MCF 10A (cell line): Measurements from ENCODE around the gene CAMTA1. TPM values are rescaled to one million over a fixed set of nuclear protein-coding genes. Genes with fewer than 3 reads are reported as not detected.

Source experiments
- BruUV-seq: library from RNA; stranded (reverse); fragments of 400-500 nt; replicated peaks from 2 replicates; lab custom pipeline; 2021; lab: Mats Ljungman, UMichigan
- CTCF ChIA-PET: fragments of 300-600 bp; sonication (Branson Sonifier 250); formaldehyde crosslinking; extraction: SDS; loops from one replicate; lab custom pipeline; 2021; ENCODE audit warnings: antibody characterized with exemption, inconsistent platforms; lab: Yijun Ruan, JAX
- POLR2A ChIA-PET: fragments of 300-600, 350-650 bp; sonication (Branson Sonifier 250); formaldehyde crosslinking; extraction: SDS; loops from one replicate; lab custom pipeline; 2020; ENCODE audit warnings: antibody characterized with exemption, inconsistent platforms; lab: Yijun Ruan, JAX
- DNase-seq: peaks from one replicate; pipeline ENCODE4 v3.0.0-alpha.2; 2018; ENCODE audit not compliant: unreplicated experiment
- H3K27ac Mint-ChIP-seq: one replicate; pipeline ENCODE4 v1.8.0; 2022; ENCODE audit warnings: mild to moderate bottlenecking, low read depth, mixed read lengths; ENCODE audit not compliant: unreplicated experiment
- H3K27me3 Mint-ChIP-seq: one replicate; pipeline ENCODE4 v1.8.0; 2022; ENCODE audit warnings: mixed read lengths; ENCODE audit not compliant: insufficient read depth, unreplicated experiment
- H3K36me3 Mint-ChIP-seq: one replicate; pipeline ENCODE4 v1.8.0; 2022; ENCODE audit warnings: mild to moderate bottlenecking, moderate library complexity, mixed read lengths; ENCODE audit not compliant: insufficient read depth, unreplicated experiment
- H3K4me1 Mint-ChIP-seq: one replicate; pipeline ENCODE4 v1.8.0; 2022; ENCODE audit warnings: mixed read lengths; ENCODE audit not compliant: insufficient read depth, unreplicated experiment
- H3K4me3 Mint-ChIP-seq: one replicate; pipeline ENCODE4 v1.8.0; 2022; ENCODE audit warnings: mild to moderate bottlenecking, moderate library complexity, mixed read lengths; ENCODE audit not compliant: unreplicated experiment
- H3K9me3 Mint-ChIP-seq: one replicate; pipeline ENCODE4 v1.8.0; 2022; ENCODE audit warnings: mixed read lengths; ENCODE audit not compliant: unreplicated experiment
- CTCF ChIP-seq: fragments of 200-600 bp; IDR thresholded peaks from one replicate; pipeline ENCODE4 v1.8.0; 2022; ENCODE audit warnings: antibody characterized with exemption, mild to moderate bottlenecking; ENCODE audit not compliant: unreplicated experiment
- intact Hi-C: fragments of 100-400 bp; cut with micrococcal nuclease; formaldehyde crosslinking; loops from 2 replicates; pipeline ENCODE4 v1.14.1; 2022
- total RNA-seq: library from RNA; stranded (reverse); gene quantifications from 2 replicates; pipeline ENCODE4 v1.2.3, GENCODE V29; 2022

Gene CAMTA1
- total RNA-seq, 1 experiment from 2014 or later, result 74.1 TPM

DNA sequence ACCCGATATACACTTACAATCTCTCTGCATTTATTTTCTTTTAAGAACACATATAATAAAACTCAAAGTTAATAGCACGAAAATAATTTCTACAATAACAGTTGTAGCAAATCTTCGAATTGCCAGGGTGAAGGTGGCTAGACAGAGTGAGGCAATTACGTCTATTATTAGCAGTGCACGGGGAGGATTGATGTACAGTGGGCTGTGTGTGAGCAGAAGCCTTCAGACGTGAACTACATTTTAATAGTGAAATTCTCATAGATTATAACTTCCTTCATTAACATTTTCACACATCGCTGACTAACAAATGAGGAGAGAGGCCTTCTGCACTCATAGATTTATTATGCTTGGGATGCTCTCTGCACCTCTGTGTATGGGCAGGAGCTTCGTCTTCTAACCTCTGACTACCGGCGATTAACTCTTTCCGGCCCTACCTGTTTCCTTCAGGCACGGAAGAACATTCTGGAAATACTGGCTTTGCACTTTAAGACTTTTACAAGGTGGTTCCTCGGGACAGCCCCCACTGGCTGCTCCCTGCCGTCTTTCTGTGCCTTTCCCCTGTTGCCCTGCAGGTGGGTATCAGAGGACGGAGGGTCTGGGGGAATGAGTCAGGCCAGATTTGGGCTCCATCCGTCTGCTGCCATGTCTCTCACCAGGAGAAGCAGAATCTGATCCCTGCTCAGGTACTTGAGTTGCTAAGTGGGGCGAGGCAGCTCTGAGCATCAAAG is 200.5 kb downstream of the CAMTA1 start:
- Mint-ChIP-seq H3K27ac (no peak overlapping the region), H3K36me3 (peaks cover 10% of the 10 kb centered on the region), H3K4me1 (no peaks in the 10 kb centered on the region), H3K4me3 (no peak overlapping the region), H3K27me3 (peaks cover 46% of the 10 kb centered on the region), H3K9me3 (no peaks in the 10 kb centered on the region)
- TF ChIP-seq CTCF, result no peak
- POLR2A ChIA-PET, result no interaction called here
- no peak for DNase-seq
- CTCF ChIA-PET, result no interaction called here
- intact Hi-C loops, result no loop called here
- no TSS peak for BruUV-seq

DNA sequence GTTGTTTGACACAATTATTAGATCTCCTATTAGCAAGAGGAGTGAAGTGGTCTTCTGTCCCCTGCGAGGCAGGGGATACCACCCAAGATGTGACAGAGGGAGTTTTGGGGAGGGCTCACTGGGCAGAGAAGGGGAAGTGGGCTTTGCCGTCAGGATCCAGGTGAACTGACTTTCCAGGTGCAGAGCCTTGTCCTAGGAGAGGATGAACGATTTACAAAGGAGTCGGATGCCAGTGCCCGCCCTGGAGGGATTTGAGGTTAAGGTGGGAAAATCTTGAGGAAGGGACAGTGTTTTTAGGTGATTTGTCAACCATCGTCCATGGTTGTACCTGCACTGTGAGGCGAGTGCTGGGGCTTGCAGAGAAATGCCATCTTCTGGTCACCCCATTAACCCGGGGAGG is 201.0 kb downstream of the CAMTA1 start:
- TF ChIP-seq CTCF, result no peak
- CTCF ChIA-PET, result no interaction called here
- Mint-ChIP-seq H3K4me1 (no peaks in the 10 kb centered on the region), H3K36me3 (peaks cover 12% of the 10 kb centered on the region), H3K9me3 (no peaks in the 10 kb centered on the region), H3K27me3 (peaks cover 49% of the 10 kb centered on the region), H3K27ac (no peak overlapping the region), H3K4me3 (no peak overlapping the region)
- BruUV-seq, result no TSS peak
- POLR2A ChIA-PET, result no interaction called here
- intact Hi-C loops, result no loop called here
- no peak for DNase-seq

DNA sequence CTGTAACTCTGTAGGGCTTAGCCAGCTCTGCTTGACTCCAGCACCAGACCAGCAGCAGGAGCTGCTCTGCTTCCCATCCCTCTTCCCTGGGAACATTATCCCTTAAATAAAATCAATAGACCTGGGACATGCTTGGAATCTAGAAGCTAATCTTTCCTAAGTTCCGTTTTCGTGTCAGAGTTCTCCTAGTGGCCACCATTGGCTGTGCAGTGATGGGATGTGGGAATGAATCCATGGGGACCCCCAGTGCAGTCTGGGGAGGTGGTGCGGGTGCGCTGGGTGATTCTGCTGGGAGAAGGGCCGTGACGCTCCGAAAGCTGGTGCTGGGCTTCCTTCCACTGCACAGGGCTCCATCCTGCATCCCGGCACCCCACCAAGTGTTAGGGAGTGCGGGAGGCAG is 202.7 kb downstream of the CAMTA1 start:
- Mint-ChIP-seq H3K4me1 (no peaks in the 10 kb centered on the region), H3K27me3 (peaks cover 49% of the 10 kb centered on the region), H3K4me3 (no peak overlapping the region), H3K27ac (no peak overlapping the region), H3K36me3 (peaks cover 7% of the 10 kb centered on the region), H3K9me3 (no peaks in the 10 kb centered on the region)
- DNase-seq, result no peak
- no peak for TF ChIP-seq CTCF
- BruUV-seq, result no TSS peak
- intact Hi-C loops, result no loop called here
- POLR2A ChIA-PET, result no interaction called here
- CTCF ChIA-PET, result no interaction called here

DNA sequence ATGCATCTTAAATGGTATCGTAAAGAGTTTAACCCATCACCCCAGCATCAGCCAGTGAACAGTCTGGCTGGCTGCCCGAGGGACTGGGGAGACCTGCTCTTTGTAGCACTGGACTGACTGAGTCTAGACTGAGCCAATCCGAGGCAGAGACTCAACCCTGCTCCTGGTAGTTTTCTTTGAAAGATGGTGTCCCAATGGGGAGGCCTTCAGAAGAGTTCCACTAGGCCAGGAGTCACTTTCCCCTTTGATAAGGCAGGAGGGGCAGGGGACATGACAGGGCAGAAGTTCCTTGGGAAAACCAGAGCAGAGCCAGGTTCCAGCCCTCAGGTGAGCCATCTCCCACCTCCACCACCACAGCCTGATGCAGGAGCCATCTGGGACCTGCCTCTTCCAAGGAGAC is 203.5 kb downstream of the CAMTA1 start:
- H3K36me3 Mint-ChIP-seq, result peaks cover 7% of the 10 kb centered on the region
- no TSS peak for BruUV-seq
- ChIA-PET POLR2A (no interaction called here), CTCF (no interaction called here)
- peaks cover 49% of the 10 kb centered on the region for H3K27me3 Mint-ChIP-seq
- no peaks in the 10 kb centered on the region for H3K9me3 Mint-ChIP-seq
- H3K4me3 Mint-ChIP-seq, result no peak overlapping the region
- no peak overlapping the region for H3K27ac Mint-ChIP-seq
- intact Hi-C loops, result no loop called here
- no peak for DNase-seq
- H3K4me1 Mint-ChIP-seq, result no peaks in the 10 kb centered on the region
- no peak for TF ChIP-seq CTCF
